WTC11 (cell line): ENCODE data around the gene SGSM2. TPM values are rescaled to one million over a fixed set of nuclear protein-coding genes. Genes with fewer than 3 reads are reported as not detected.

ENCODE experiments used
- ATAC-seq: fragments of 200-7000 bp; cut with Tn5 transposase; 2 replicates; pipeline ENCODE4 v1.10.0; 2021; ENCODE audit warnings: mild to moderate bottlenecking, moderate library complexity
- CTCF ChIA-PET: fragments of 300-600 bp; sonication (Branson Sonifier 250); formaldehyde crosslinking; loops from one replicate; lab custom pipeline; 2021; ENCODE audit warnings: antibody characterized with exemption; lab: Charles Lee
- POLR2A ChIA-PET: fragments of 350-600 bp; sonication (Branson Sonifier 250); formaldehyde crosslinking; loops from one replicate; lab custom pipeline; 2021; ENCODE audit warnings: antibody characterized with exemption; lab: Charles Lee
- DNase-seq: peaks from one replicate; pipeline ENCODE4 v3.0.0; 2021; ENCODE audit warnings: low spot score
- H3K27ac Mint-ChIP-seq: 2 replicates; pipeline ENCODE4 v1.8.0; 2021; ENCODE audit warnings: mixed read lengths
- H3K27me3 Mint-ChIP-seq: 2 replicates; pipeline ENCODE4 v1.8.0; 2021; ENCODE audit warnings: low read depth, mild to moderate bottlenecking, moderate library complexity, mixed read lengths
- H3K36me3 Mint-ChIP-seq: 2 replicates; pipeline ENCODE4 v1.8.0; 2021; ENCODE audit warnings: mixed read lengths
- H3K4me1 Mint-ChIP-seq: 2 replicates; pipeline ENCODE4 v1.8.0; 2022; ENCODE audit warnings: mixed read lengths
- H3K4me3 Mint-ChIP-seq: 2 replicates; pipeline ENCODE4 v1.8.0; 2021; ENCODE audit warnings: mild to moderate bottlenecking, moderate library complexity, mixed read lengths
- H3K9me3 Mint-ChIP-seq: 2 replicates; pipeline ENCODE4 v1.8.0; 2021; ENCODE audit warnings: mixed read lengths
- AFF4 ChIP-seq: sonication (generic); formaldehyde crosslinking; IDR thresholded peaks from 2 replicates; pipeline ENCODE4 v1.8.1; 2023; ENCODE audit warnings: mild to moderate bottlenecking, missing genetic modification reagents, borderline replicate concordance
- ATF2 ChIP-seq: sonication (generic); formaldehyde crosslinking; IDR thresholded peaks from 2 replicates; pipeline ENCODE4 v1.8.1; 2022; ENCODE audit warnings: low read depth, missing genetic modification reagents, borderline replicate concordance
- CREB1 ChIP-seq: sonication (generic); formaldehyde crosslinking; IDR thresholded peaks from 2 replicates; pipeline ENCODE4 v1.8.0; 2023; ENCODE audit warnings: mild to moderate bottlenecking, missing genetic modification reagents
- E2F4 ChIP-seq: sonication (generic); formaldehyde crosslinking; IDR thresholded peaks from 2 replicates; pipeline ENCODE4 v1.8.1; 2022; ENCODE audit warnings: low read depth, mild to moderate bottlenecking, moderate library complexity, missing genetic modification reagents, borderline replicate concordance
- ESRRA ChIP-seq: sonication (generic); formaldehyde crosslinking; IDR thresholded peaks from 2 replicates; pipeline ENCODE4 v1.8.1; 2022; ENCODE audit warnings: mild to moderate bottlenecking, missing genetic modification reagents, borderline replicate concordance
- FOXP1 ChIP-seq: sonication (generic); formaldehyde crosslinking; IDR thresholded peaks from 2 replicates; pipeline ENCODE4 v1.8.0; 2022; ENCODE audit warnings: missing genetic modification reagents, mild to moderate bottlenecking, moderate library complexity, borderline replicate concordance
- FOXP4 ChIP-seq: sonication (generic); formaldehyde crosslinking; IDR thresholded peaks from 2 replicates; pipeline ENCODE4 v1.8.0; 2022; ENCODE audit warnings: mild to moderate bottlenecking, missing genetic modification reagents
- JUN ChIP-seq: sonication (generic); formaldehyde crosslinking; IDR thresholded peaks from 2 replicates; pipeline ENCODE4 v1.8.0; 2023; ENCODE audit warnings: mild to moderate bottlenecking, missing genetic modification reagents
- MXD4 ChIP-seq: fragments of 250-450 bp; sonication (Bioruptor Pico); IDR thresholded peaks from 2 replicates; pipeline ENCODE4 v1.8.0; 2021; ENCODE audit warnings: mild to moderate bottlenecking, moderate library complexity, borderline replicate concordance
- NR1H2 ChIP-seq: sonication (generic); formaldehyde crosslinking; IDR thresholded peaks from 2 replicates; pipeline ENCODE4 v1.9.0; 2021; ENCODE audit warnings: mild to moderate bottlenecking, moderate library complexity, missing genetic modification reagents
- NR2C2 ChIP-seq: sonication (generic); formaldehyde crosslinking; IDR thresholded peaks from 2 replicates; pipeline ENCODE4 v1.8.0; 2022; ENCODE audit warnings: mild to moderate bottlenecking, missing genetic modification reagents
- OVOL2 ChIP-seq: fragments of 250-450 bp; sonication (Bioruptor Pico); IDR thresholded peaks from 2 replicates; pipeline ENCODE4 v1.9.0; 2021; ENCODE audit warnings: mild to moderate bottlenecking, borderline replicate concordance
- RELA ChIP-seq: sonication (generic); formaldehyde crosslinking; IDR thresholded peaks from 2 replicates; pipeline ENCODE4 v1.8.1; 2022; ENCODE audit warnings: missing genetic modification reagents, mild to moderate bottlenecking, borderline replicate concordance
- STAT6 ChIP-seq: sonication (generic); formaldehyde crosslinking; conservative IDR thresholded peaks from 2 replicates; pipeline ENCODE4 v1.8.1; 2023; ENCODE audit warnings: mild to moderate bottlenecking, low read depth, missing genetic modification reagents, moderate library complexity
- ZBTB43 ChIP-seq: sonication (generic); formaldehyde crosslinking; IDR thresholded peaks from 2 replicates; pipeline ENCODE4 v1.8.1; 2023; ENCODE audit warnings: mild to moderate bottlenecking, missing genetic modification reagents
- ZNF138 ChIP-seq: sonication (generic); formaldehyde crosslinking; conservative IDR thresholded peaks from 2 replicates; pipeline ENCODE4 v1.8.1; 2022; ENCODE audit warnings: mild to moderate bottlenecking, moderate library complexity, missing genetic modification reagents
- ZNF317 ChIP-seq: sonication (generic); formaldehyde crosslinking; IDR thresholded peaks from 2 replicates; pipeline ENCODE4 v1.8.1; 2023; ENCODE audit warnings: low read depth, mild to moderate bottlenecking, moderate library complexity, missing genetic modification reagents, borderline replicate concordance
- ZNF416 ChIP-seq: fragments of 250-450 bp; sonication (Bioruptor Pico); IDR thresholded peaks from 2 replicates; pipeline ENCODE4 v1.9.0; 2021; ENCODE audit warnings: mild to moderate bottlenecking, inconsistent platforms
- ZNF423 ChIP-seq: fragments of 250-450 bp; sonication (Bioruptor Pico); IDR thresholded peaks from 2 replicates; pipeline ENCODE4 v2.1.2; 2022; ENCODE audit warnings: mild to moderate bottlenecking, moderate library complexity
- ZNF532 ChIP-seq: fragments of 250-450 bp; sonication (Bioruptor Pico); IDR thresholded peaks from 2 replicates; pipeline ENCODE4 v1.9.0; 2021; ENCODE audit warnings: mild to moderate bottlenecking, borderline replicate concordance
- total RNA-seq: library from RNA; stranded (reverse); gene quantifications from 3 replicates; pipeline ENCODE4 v1.2.3, GENCODE V29; 2021

Gene SGSM2
- total RNA-seq, 1 experiment from 2014 or later = 50.3 TPM

GRCh38 chr17:2344528-2344927 lies 7.2 kb downstream of the SGSM2 start:
- ATAC-seq (no peak), DNase-seq (no peak)
- peaks cover 22% of the 10 kb centered on the region for H3K4me1 Mint-ChIP-seq
- TF ChIP-seq AFF4 (CRISPR knock-in tag) (no peak), FOXP4 (CRISPR knock-in tag) (no peak), NR2C2 (CRISPR knock-in tag) (no peak), CREB1 (CRISPR knock-in tag) (no peak), ZBTB43 (no peak), RELA (no peak), ATF2 (CRISPR knock-in tag) (no peak), JUN (CRISPR knock-in tag) (no peak), STAT6 (CRISPR knock-in tag) (no peak), ZNF416 (CRISPR knock-in tag) (no peak), ESRRA (CRISPR knock-in tag) (no peak), ZNF138 (CRISPR knock-in tag) (no peak), NR1H2 (CRISPR knock-in tag) (no peak), ZNF423 (CRISPR knock-in tag) (no peak), MXD4 (CRISPR knock-in tag) (no peak), ZNF317 (CRISPR knock-in tag) (no peak), FOXP1 (CRISPR knock-in tag) (no peak), OVOL2 (CRISPR knock-in tag) (no peak), E2F4 (CRISPR knock-in tag) (no peak), ZNF532 (CRISPR knock-in tag) (no peak)
- H3K4me3 Mint-ChIP-seq = no peak overlapping the region
- H3K9me3 Mint-ChIP-seq = no peaks in the 10 kb centered on the region
- no peak overlapping the region for H3K27ac Mint-ChIP-seq
- peaks cover 13% of the 10 kb centered on the region for H3K36me3 Mint-ChIP-seq
- ChIA-PET CTCF (interaction anchor here (1.3 kb wide), 1 partner anchor 8 kb away, joined by 3 read pairs; no protein-coding TSS in a partner anchor), POLR2A (no interaction called here)
- H3K27me3 Mint-ChIP-seq = no peaks in the 10 kb centered on the region
